AG04450 (cell line): ENCODE results near the gene FFAR4. TPM values are rescaled to one million over a fixed set of nuclear protein-coding genes. Genes with fewer than 3 reads are reported as not detected.

Experiments
- CTCF ChIA-PET: fragments of 300-600, 350-600 bp; formaldehyde crosslinking; extraction: SDS; loops from one replicate; lab custom pipeline; 2022; ENCODE audit warnings: antibody characterized with exemption, inconsistent platforms; lab: Charles Lee
- POLR2A ChIA-PET: fragments of 350-600 bp; formaldehyde crosslinking; extraction: SDS; loops from one replicate; lab custom pipeline; 2021; ENCODE audit warnings: antibody characterized with exemption, inconsistent platforms; lab: Yijun Ruan, JAX
- DNase-seq: peaks from one replicate; pipeline ENCODE4 v3.0.0-alpha.2; 2011; ENCODE audit warnings: low read depth, low spot score
- H3K27ac ChIP-seq: one replicate; pipeline ENCODE4 v1.5.1; 2012; ENCODE audit warnings: low read depth, low read length, control low read depth
- H3K27me3 ChIP-seq: one replicate; pipeline ENCODE4 v1.6.0; 2012; ENCODE audit warnings: low read length; ENCODE audit not compliant: control insufficient read depth, insufficient read depth
- H3K4me3 ChIP-seq: 2 replicates; pipeline ENCODE4 v1.5.1; 2011; ENCODE audit warnings: mild to moderate bottlenecking, low read depth, low read length, control low read depth
- H3K9me3 ChIP-seq: 2 replicates; pipeline ENCODE4 v1.5.1; 2012; ENCODE audit warnings: low read length; ENCODE audit not compliant: control insufficient read depth, insufficient read depth
- polyA plus RNA-seq: library from polyadenylated mRNA; depleted of rRNA; stranded (reverse); fragments of >200 nt; gene quantifications from 2 replicates; pipeline ENCODE4 v1.2.3, GENCODE V29; 2011
- TF ChIP-seq, protein P1 (sequence below): IDR thresholded peaks from 2 replicates; pipeline ENCODE4 v1.5.1; 2011; ENCODE audit warnings: low read depth, low read length, control low read depth, inconsistent platforms

The FFAR4 gene
- polyA plus RNA-seq, 1 experiment: not detected

DNA sequence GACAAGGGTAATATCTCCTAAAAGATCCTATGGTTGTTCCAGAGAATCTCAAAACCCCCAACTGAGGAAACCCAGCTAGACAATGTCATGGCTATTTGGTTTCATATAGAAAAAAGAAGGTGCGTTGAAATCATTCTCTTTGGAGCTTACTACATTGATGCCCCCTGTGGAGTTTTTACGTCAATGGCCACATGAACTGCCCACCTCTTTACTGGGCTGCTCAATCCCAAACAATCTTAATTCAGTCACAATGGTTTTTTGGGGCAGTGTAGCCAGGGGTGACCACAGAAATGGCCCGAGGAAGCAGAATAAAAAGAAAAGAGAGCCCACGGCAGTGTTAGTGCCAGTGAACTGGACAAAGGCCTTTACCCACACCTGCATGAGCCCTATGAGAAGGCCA, 26.8 kb downstream of the FFAR4 start:
- TF ChIP-seq, protein P1, sequence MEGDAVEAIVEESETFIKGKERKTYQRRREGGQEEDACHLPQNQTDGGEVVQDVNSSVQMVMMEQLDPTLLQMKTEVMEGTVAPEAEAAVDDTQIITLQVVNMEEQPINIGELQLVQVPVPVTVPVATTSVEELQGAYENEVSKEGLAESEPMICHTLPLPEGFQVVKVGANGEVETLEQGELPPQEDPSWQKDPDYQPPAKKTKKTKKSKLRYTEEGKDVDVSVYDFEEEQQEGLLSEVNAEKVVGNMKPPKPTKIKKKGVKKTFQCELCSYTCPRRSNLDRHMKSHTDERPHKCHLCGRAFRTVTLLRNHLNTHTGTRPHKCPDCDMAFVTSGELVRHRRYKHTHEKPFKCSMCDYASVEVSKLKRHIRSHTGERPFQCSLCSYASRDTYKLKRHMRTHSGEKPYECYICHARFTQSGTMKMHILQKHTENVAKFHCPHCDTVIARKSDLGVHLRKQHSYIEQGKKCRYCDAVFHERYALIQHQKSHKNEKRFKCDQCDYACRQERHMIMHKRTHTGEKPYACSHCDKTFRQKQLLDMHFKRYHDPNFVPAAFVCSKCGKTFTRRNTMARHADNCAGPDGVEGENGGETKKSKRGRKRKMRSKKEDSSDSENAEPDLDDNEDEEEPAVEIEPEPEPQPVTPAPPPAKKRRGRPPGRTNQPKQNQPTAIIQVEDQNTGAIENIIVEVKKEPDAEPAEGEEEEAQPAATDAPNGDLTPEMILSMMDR: no peak
- ChIA-PET CTCF (no interaction called here), POLR2A (no interaction called here)
- H3K4me3 ChIP-seq: no peak overlapping the region
- H3K27me3 ChIP-seq: peaks cover 12% of the 10 kb centered on the region
- no peak for DNase-seq
- no peak overlapping the region for H3K27ac ChIP-seq
- no peaks in the 10 kb centered on the region for H3K9me3 ChIP-seq

DNA sequence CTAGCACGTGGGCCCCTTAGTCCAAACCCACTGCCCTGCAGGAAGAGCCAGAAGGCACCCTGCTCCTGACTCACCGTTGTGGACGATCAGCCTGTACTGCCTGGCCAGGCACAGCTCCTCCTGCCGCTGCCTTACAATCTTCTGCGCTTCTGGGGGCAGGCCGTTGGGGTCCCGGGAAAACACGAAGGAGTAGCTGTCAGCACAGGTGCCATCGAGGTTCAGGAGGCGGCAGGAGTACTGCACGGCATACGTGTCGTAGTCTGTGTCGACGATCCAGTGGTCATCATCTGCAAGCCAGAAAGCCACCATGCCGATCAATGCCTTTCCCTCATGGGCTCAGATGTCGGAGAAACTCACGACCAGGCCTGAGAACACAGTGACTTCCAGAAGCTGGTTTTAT, 27.3 kb downstream of the FFAR4 start:
- Histone ChIP-seq H3K27me3 (peaks cover 12% of the 10 kb centered on the region), H3K4me3 (no peak overlapping the region), H3K27ac (no peak overlapping the region), H3K9me3 (no peaks in the 10 kb centered on the region)
- no peak for DNase-seq
- CTCF ChIA-PET: no interaction called here
- TF ChIP-seq, protein P1: no peak
- POLR2A ChIA-PET: no interaction called here

DNA sequence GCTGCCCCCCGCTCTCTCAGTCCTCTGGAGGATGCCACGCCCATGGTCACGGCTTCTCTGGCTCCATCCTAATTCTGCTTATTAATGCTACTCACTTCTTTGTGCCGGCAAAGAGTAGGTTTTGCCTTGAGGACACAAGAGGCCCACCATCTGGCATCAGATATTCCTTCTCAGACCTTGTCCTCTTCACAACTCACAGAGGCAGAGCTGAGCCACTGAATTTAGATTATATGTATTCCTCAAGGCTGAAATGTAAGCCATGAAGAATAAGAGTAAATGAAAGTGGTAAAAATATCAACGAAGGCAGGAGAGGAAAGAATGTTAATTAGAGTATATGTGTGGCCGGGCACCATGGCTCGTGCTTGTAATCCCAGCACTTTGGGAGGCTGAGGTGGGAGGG, 28.1 kb downstream of the FFAR4 start:
- Histone ChIP-seq H3K27me3 (peaks cover 11% of the 10 kb centered on the region), H3K27ac (no peak overlapping the region), H3K9me3 (no peaks in the 10 kb centered on the region), H3K4me3 (no peak overlapping the region)
- TF ChIP-seq, protein P1: no peak
- CTCF ChIA-PET: no interaction called here
- no peak for DNase-seq
- POLR2A ChIA-PET: no interaction called here

DNA sequence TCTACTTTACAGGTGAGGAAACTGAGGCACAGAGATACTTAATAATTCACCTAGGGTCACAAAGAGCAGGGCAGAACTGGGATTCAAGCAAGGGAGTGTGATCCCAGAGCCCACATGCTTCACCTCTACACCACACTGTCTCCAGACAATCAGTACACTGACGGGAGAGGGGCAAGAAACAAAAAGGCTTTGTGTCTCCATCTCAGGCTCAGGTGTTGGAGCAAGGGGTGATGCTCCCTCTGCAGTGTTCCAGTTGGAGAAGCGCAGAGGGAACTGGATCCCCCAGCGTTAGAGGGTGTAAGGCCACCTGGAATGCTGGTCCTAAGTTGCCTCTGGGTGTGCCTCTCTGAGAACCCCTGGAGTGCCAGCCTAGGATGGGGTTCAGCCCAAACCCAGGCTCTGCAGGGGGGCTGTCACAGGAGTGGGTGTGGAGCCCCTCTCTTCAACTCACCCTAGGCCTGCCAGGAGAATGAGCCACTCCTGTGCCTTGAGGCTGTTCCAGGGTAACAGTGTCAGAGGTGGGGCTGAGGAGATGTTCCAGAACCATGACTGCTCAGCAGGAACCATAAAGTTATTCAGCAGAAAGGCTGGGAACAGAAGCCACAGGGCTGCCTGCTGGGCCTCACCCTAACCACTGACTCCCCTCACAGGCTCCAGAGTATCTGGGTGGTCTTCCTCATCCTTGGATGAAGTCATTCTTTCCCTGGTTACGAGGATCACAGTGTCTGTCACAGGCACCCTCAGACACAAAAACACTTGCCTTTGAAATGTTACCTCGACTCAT, 29.1 kb downstream of the FFAR4 start:
- POLR2A ChIA-PET: no interaction called here
- TF ChIP-seq, protein P1: no peak
- CTCF ChIA-PET: no interaction called here
- Histone ChIP-seq H3K27me3 (peaks cover 21% of the 10 kb centered on the region), H3K27ac (no peak overlapping the region), H3K9me3 (no peaks in the 10 kb centered on the region), H3K4me3 (no peak overlapping the region)
- no peak for DNase-seq

DNA sequence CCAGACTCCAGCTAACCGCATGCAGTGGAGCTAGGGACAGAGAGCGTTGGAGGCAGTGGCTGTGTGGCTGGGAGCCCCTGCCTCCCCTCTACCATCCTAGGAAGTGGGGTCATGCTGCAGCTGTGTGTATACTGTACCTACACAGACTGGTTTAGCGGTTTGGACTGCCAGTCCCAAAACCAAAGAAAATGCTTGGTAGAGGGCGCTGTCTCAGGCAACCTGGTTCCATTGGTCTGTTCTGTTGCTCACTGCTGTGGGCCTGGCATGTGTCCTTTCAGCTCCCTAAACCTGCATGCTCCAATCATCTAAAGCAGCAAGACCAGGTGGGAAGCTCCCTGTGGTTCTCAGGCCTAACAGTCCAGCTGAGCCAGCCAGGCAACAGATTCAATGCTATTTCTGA, 30.1 kb downstream of the FFAR4 start:
- no peaks in the 10 kb centered on the region; the same call in 1 of the 2 replicates for H3K9me3 ChIP-seq
- no peak for DNase-seq
- no peak overlapping the region for H3K4me3 ChIP-seq
- ChIA-PET POLR2A (no interaction called here), CTCF (interaction anchor here (1.0 kb wide), 1 partner anchor 42 kb away, joined by 3 read pairs; no protein-coding TSS in a partner anchor)
- H3K27me3 ChIP-seq: peaks cover 25% of the 10 kb centered on the region
- no peak overlapping the region for H3K27ac ChIP-seq
- TF ChIP-seq, protein P1: no peak
